NCI-H2171 treated with DMSO at 0.1 percent for 48 hours (cell line): Measurements from ENCODE around the gene BAK1.
"Not testable (repeated sequence)": the region's sequence is repeated elsewhere in the genome, so short reads cannot be mapped to it uniquely, and the experiment has no call there.

Experiments
- DNase-seq: peaks from one replicate; lab custom pipeline; 2025; lab: John Stamatoyannopoulos, UW

The BAK1 gene

DNA sequence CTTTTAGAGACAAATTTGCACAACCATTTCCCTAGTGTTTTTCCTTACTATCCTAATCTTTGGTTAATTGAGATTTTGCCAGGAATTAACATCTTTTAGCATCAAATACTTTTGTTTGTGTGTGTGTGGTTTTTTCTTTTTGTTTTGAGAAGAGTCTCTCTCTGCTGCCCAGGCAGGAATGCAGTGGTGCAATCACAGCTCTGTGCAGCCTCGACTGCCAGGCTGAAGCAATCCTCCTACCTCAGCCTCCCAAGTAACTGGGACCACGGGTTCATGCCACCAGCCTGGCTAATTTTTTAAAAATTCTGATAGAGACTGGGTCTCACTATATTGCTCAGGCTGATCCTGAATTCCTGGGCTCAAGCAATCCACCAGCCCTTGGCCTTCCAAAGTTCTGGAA, 28.5 kb downstream of the BAK1 start:
- DNase-seq = no peak

DNA sequence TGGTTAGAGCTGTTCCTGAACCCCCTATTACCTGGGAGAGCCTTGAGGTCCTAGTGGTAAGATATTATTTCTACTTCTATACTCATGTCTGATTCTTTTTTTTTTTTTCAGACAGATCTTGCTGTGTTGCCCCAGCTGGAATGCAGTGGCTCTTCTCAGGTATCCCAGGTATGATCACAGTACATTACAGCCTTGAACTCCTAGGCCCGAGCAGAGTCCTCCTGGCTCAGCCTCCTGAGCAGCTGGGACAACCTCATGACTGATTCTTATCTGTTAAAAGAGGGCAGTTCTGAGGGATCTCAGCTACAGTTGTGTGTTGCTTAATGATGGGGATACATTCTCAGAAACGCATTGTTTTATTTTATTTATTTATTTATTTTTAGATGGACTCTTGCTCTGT, 30.2 kb downstream of the BAK1 start:
- DNase-seq = no peak

DNA sequence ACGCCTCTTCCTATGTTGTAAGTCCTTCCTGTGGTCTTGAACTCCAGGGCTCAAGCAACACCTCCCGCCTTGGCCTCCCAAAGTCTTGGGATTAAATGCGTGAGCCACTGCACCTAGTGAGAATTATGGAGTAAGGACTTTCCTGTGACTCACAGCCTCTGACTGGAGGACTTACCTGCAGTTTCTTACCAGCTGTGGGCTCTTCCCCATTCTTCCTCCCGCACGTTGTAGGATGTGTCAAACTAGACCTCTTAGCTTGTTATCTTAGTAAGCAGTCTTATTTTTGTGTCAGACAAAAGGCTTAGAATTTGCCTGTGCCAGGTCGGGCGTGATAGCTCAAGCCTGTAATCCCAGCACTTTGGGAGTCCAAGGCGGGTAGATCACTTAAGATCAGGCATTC, 30.9 kb downstream of the BAK1 start:
- no peak for DNase-seq

DNA sequence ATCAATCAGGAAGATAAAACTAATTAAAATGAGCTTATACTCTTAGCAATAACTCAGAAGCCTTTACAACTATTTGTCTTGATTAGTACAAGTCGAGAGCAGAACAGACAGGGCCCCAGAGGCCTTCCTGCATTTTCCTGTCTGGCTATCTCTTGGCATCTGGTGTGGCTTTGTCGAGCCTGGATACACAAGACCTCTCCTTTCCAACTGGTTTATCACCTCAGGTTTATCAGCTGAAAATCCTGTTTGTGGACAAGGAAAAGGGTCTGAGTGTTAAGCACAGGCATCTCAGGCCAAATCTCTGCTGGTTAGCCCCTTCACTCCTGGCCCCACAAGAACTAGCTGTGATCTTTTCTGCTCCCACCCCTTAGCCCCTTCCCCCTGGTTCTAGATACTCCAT, 32.6 kb downstream of the BAK1 start:
- DNase-seq = no peak

DNA sequence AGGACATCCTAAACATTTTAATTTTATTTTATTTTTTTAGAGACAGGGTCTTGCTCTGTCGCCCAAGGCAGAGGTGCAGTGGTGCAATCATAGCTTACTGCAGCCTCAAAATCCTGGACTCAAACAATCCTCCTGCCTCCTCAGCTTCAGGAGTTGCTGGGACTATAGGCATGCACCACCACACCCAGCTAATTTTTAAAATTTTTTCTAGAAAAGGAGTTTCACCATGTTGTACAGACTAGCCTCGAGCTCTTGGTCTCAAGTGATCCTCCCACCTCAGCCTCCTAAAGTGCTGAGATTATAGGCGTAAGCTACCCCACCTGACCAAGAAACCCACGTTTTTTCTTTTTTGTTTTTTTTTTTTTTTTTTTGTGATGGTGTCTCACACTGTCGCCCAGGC, 33.3 kb downstream of the BAK1 start:
- no peak for DNase-seq

DNA sequence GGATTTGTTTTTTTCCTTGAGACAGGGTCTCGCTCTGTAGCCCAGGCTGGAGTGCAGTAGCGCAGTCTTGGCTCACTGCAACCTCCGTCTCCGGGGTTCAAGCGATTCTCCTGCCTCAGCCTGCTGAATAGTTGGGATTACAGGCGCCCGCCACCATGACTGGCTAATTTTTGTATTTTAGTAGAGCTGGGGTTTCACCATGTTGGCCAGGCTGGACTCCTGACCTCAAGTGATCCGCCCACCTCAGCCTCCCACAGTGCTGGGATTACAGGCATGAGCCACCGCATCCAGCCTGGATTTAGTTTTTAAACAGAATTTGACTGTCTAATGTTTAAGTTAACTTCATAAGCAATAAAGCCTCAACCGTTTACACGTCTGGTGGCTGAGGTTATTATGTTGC, 34.8 kb downstream of the BAK1 start:
- DNase-seq = not testable (repeated sequence)

DNA sequence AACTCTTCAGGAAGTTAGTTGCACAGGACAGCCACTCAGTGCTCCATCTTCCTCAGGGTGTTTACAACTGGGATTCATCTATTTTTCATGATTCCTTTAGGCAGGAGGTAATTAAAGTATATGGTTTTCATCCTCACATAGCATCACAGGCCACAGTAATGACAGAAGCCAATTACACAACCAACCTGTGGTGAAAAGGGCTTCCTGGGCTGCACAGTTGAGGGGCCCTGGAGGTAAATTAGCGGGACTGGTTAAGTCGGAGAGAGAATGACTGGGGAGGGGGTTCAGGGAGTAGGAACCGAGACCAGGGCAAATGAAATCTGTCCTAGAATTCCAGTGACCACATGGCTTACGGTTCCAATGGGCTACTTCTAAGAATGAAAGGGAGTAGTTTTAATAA, 37.0 kb downstream of the BAK1 start:
- DNase-seq = no peak

DNA sequence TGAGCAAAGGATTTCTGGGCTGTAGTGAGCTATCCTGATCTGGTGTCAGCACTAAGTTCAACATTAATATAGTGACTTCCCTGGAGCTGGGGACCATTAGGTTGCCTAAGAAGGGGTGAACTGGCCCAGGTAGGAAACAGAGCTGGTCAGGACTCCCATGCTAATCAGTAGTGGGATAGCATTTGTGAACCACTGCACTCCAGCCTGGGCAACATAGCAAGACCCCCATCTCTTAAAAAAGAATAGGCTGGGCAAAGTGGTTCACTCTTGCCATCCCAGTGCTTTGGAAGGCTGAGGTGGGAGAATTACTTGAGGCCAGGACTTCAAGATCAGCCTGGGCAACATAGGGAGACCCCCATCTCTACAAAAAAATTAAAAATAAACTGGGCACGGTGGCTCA, 39.3 kb downstream of the BAK1 start:
- no peak for DNase-seq

- DNase-seq = no peak
These were observed 45.4 kb downstream of the BAK1 start for GRCh38 chr6:33534702-33535101.

DNA sequence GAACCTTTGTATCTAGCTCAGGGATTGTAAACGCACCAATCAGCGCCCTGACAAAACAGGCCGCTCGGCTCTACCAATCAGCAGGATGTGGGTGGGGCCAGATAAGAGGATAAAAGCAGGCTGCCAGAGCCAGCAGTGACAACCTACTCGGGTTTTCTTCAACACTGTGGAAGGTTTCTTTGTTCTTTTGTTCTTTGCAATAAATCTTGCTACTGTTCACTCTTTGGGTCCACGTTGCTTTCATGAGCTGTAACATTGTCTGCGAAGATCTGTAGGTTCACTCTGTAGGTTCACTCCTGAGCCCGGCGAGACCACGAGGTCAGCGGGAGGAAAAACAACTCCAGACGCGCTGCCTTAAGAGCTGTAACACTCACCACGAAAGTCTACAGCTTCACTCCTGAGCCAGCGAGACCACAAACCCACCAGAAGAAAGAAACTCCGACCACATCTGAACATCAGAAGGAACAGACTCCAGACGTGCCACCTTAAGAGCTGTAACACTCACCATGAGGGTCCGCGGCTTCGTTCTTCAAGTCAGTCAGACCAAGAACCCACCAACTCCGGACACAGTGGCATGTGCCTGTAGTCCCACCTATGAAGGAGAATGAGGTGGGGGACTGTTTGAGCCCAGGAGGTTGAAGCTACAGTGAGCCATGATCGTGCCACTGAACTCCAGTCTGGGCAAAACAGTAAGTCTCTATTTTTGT, 46.8 kb downstream of the BAK1 start:
- not testable (repeated sequence) for DNase-seq

GRCh38 chr6:33532431-33532830, 47.6 kb downstream of the BAK1 start:
- DNase-seq = not testable (repeated sequence)

DNA sequence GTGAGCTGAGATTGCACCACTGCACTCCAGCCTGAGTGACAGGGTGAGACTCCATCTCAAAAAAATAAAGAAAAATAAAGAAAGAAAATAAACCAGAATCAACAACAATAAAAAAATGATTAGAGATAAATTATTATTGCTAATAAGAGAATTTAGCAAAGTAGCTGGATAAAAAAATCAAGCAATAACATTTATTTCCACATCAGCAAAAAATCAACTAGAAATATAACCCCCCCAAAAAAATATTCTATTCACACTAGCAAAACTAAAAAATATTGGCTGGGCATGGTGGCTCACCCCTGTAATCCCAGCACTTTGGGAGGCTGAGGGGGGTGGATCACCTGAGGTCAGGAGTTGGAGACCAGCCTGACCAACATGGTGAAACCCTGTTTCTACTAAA, 49.5 kb downstream of the BAK1 start:
- not testable (repeated sequence) for DNase-seq
